ENCODE data around the gene SOS1. TPM values are rescaled to one million over a fixed set of nuclear protein-coding genes. Genes with fewer than 3 reads are reported as not detected.

Gene SOS1
- total RNA-seq, 4 donors from 2014 or later: 67.2 to 72.4 (median 71.0) TPM

DNA sequence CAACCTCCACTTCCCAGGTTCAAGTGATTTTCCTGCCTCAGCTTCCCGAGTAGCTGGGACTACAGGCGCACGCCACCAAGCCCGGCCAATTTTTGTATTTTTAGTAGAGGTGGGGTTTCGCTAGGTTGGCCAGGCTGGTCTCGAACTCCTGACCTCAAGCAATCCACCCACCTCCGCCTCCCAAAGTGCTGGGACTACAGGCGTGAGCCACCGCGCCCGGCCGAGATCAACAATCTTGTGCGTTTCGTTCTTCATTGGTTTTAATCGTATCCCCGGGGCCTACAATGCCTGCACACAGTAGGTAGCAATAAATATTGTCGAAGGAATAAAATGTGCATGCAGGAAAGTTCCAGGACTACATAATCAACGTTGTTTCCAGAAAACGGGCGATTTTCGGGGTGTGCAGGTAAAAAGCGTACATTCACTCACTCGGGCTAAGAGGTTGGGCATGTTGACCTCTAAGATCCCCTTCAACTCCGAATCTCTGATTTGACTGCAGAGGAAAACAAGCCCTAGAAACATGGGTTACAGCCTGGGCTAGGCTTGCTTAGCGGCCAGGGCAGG, 2.7 kb upstream of the SOS1 start:
- TF ChIP-seq, protein P1, sequence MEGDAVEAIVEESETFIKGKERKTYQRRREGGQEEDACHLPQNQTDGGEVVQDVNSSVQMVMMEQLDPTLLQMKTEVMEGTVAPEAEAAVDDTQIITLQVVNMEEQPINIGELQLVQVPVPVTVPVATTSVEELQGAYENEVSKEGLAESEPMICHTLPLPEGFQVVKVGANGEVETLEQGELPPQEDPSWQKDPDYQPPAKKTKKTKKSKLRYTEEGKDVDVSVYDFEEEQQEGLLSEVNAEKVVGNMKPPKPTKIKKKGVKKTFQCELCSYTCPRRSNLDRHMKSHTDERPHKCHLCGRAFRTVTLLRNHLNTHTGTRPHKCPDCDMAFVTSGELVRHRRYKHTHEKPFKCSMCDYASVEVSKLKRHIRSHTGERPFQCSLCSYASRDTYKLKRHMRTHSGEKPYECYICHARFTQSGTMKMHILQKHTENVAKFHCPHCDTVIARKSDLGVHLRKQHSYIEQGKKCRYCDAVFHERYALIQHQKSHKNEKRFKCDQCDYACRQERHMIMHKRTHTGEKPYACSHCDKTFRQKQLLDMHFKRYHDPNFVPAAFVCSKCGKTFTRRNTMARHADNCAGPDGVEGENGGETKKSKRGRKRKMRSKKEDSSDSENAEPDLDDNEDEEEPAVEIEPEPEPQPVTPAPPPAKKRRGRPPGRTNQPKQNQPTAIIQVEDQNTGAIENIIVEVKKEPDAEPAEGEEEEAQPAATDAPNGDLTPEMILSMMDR (IDR thresholded peaks at IDR 0.05; ENCODE audit: low read depth): no peak

DNA sequence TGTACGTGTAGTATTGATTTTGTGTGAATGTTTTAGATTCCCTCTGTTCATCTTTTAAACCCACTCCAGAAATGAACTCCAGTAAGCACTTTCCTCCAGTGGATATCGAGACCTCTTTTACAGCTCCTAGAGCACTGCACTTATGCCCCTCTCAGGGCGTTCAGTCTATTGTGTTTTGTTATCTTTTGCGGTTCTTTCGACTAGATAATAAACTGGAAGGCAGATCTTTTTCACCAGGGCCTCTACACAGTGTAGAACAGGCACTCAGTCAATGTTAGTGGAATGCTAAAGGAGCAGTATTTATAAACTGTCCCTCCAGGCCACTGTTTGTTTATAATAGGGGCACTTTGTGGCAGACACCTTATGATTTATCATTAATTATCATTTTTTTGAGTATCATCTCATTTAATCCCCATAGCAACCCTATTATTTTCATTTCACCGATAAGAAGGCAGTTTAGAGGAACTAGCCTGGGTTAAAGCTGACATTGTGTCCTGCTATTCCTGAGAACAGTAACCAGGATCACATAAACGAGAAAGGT, 742 bp upstream of the SOS1 start:
- TF ChIP-seq, protein P1 (IDR thresholded peaks at IDR 0.05; ENCODE audit: low read depth): no peak

DNA sequence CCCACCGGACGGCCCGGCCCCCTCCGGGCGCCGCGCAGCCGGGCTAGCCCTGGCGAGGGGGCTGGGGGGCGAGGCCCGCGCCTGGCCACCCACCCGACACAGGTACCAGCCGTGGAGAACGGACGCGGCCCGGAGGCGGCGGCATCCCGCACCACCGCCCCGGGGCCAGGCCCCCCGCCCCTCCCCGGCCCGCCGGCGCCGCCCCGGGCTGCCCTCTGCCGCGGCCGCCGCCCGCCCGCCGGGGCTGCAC, 405 bp downstream of the SOS1 start:
- TF ChIP-seq, protein P1 (IDR thresholded peaks at IDR 0.05; ENCODE audit: low read depth): no peak

DNA sequence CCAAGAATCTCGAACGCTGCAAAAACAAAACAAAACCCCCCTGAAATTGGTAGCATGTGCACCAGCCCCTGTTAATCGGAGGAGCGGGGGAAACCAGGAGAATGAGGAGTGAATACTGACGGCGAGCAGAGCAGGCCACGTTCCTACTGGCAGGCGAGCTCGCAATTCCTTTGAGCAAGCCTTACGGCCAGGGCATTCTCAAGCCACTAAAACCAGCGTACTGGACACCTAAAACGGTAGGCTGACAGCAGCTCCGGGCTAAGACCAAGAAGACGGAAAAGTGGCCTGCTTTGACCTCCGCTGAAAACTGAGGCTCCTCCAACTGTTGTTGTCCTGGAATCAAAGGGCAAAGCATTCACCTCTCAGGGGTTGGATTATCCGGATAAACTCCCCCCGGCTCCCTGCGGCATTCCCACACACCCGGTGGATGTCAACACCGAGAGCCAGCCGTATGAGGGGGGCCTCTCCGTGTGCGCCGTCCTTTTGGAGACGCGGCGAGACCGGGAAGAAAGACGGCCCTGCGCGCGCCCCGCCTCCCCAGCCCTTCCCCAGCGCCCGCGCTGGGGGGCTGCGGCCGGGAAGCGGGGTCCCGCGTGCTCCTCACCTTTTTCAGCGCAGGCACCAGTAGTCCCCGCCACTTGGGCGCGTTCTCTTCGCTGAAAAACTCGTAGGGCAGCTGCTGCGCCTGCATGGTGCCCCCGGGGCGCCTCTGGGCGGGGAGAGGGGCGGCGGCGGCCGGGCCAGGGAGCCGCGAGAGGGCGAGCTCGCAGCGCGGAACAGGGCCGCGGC, 925 bp downstream of the SOS1 start:
- TF ChIP-seq, protein P1 (IDR thresholded peaks at IDR 0.05; ENCODE audit: low read depth): no peak

DNA sequence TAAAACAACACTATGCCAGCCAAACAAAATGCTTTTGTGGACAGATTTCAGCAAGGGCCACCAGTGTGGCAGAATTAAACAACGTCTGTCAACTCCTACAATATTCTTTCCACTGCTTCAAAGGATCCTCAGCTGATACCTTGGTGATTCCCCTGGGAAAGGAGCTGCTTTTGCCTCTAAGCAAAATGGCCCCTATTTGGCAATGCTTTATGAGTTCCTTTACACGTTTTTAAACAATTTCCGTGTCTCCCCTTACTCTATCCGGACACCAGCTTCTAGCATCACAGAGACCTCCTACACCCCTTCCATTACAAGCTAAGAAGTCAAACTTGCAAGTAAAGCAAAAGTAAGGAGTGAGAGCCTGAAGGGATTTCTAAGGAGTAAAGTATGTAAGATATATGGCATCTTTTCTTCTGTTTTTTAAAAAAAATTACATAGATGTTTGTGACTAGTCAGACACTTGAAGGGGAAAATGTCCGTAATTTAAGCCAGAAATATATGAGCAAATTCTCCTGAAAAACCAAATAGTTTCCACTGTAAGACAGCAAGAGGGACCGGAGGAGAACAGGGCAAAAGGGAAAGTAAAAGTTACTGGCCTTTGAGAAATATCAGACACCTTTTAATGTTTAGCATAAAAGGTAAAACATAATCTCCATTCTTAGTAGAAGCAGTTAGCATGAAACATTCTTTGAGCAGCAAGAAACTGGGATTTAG, 1.9 kb downstream of the SOS1 start:
- TF ChIP-seq, protein P1 (IDR thresholded peaks at IDR 0.05; ENCODE audit: low read depth): no peak

DNA sequence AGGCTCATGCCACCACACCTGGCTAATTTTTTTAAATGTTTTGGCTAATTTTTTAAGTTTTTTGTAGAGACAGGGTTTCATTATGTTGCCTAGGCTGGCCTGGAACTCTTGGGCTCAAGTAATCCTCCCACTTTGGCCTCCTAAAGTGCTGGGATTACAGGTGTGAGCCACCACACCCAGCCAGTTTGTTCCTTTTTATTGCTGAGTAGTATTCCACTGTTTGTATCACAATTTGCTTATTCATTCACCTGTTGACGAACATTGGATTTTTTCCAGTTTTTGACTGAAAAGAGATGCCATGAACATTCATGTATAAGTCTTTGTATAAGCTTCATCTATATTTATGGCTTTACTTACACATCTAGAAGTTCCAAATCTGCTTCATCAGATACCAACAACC, 5.3 kb downstream of the SOS1 start:
- TF ChIP-seq, protein P1 (IDR thresholded peaks at IDR 0.05; ENCODE audit: low read depth): no peak

DNA sequence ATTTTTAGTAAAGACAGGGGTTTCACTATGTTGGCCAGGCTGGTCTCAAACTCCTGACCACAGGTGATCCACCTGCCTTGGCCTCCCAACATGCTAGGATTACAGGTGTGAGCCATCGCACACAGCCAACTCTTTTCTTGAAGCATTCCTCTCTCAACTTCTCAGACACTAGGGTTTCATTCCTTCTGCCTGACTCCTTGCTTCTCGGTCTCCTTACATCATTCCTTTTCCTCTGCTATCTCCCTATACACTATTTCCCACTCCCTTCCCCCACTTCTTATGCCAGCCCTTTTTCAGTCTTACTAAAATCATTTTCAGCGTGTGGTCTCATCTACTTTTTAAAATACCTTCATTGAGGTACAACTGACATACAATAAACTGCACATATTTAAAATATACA, 6.1 kb downstream of the SOS1 start:
- TF ChIP-seq, protein P1 (IDR thresholded peaks at IDR 0.05; ENCODE audit: low read depth): no peak

All from subcutaneous adipose tissue (tissue), 4 donors.